Nephron progenitor cell (in vitro differentiated cells): ENCODE data around the gene EDA2R.

Experiments
- DNase-seq: peaks from one replicate; pipeline ENCODE4 v3.0.0; 2021
- H3K27ac Mint-ChIP-seq: 2 replicates; pipeline ENCODE4 v1.8.0; 2021; ENCODE audit warnings: mild to moderate bottlenecking, moderate library complexity, mixed read lengths
- H3K27me3 Mint-ChIP-seq: 2 replicates; pipeline ENCODE4 v1.8.0; 2021; ENCODE audit warnings: mild to moderate bottlenecking, low read depth, mixed read lengths; ENCODE audit not compliant: poor library complexity
- H3K36me3 Mint-ChIP-seq: 2 replicates; pipeline ENCODE4 v1.8.0; 2021; ENCODE audit warnings: low read depth, mixed read lengths
- H3K4me1 Mint-ChIP-seq: 2 replicates; pipeline ENCODE4 v1.8.0; 2021; ENCODE audit warnings: mixed read lengths
- H3K4me3 Mint-ChIP-seq: 2 replicates; pipeline ENCODE4 v1.8.0; 2021; ENCODE audit warnings: mild to moderate bottlenecking, moderate library complexity, mixed read lengths
- H3K9me3 Mint-ChIP-seq: 2 replicates; pipeline ENCODE4 v1.8.0; 2021; ENCODE audit warnings: mild to moderate bottlenecking, moderate library complexity, mixed read lengths
- TF ChIP-seq, protein P1 (sequence below): fragments of 200-600 bp; sonication (generic); IDR thresholded peaks from 2 replicates; pipeline ENCODE4 v1.5.0; 2021; ENCODE audit warnings: antibody characterized with exemption

EDA2R gene

DNA sequence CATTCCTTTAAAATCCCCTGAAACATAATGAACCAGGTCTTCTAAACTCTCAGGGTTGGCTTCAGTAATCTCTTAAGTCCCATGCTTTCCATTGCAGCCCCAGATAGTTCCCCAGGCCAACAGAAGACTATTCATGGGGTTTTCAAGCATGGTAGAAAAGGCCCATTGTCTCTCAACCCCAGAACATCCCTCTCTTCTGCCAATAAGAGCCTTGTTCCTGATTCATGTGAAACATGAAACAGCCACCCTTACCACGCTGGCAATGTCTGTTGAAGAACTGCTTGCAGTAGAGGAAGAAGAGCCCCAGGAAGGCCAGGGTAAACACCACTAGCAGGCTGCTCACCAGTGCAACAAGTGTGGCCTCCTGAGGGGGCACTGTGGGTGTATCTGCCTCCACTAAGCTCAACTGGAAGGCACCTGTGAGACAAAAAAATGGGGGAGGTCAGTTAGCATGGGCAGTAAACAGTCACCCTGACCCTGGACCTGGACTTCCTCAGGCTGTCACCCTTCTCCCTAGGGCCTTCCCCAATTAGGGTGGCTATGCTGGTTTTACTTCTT is 36.4 kb downstream of the EDA2R start:
- Mint-ChIP-seq H3K27me3 (no peaks in the 10 kb centered on the region), H3K27ac (no peak overlapping the region), H3K36me3 (peaks cover 15% of the 10 kb centered on the region), H3K4me1 (no peaks in the 10 kb centered on the region), H3K9me3 (peaks cover 33% of the 10 kb centered on the region), H3K4me3 (no peak overlapping the region)
- TF ChIP-seq, protein P1, sequence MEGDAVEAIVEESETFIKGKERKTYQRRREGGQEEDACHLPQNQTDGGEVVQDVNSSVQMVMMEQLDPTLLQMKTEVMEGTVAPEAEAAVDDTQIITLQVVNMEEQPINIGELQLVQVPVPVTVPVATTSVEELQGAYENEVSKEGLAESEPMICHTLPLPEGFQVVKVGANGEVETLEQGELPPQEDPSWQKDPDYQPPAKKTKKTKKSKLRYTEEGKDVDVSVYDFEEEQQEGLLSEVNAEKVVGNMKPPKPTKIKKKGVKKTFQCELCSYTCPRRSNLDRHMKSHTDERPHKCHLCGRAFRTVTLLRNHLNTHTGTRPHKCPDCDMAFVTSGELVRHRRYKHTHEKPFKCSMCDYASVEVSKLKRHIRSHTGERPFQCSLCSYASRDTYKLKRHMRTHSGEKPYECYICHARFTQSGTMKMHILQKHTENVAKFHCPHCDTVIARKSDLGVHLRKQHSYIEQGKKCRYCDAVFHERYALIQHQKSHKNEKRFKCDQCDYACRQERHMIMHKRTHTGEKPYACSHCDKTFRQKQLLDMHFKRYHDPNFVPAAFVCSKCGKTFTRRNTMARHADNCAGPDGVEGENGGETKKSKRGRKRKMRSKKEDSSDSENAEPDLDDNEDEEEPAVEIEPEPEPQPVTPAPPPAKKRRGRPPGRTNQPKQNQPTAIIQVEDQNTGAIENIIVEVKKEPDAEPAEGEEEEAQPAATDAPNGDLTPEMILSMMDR = no peak
- DNase-seq = no peak

- H3K27me3 Mint-ChIP-seq = no peaks in the 10 kb centered on the region
- no peak for DNase-seq
- peaks cover 31% of the 10 kb centered on the region for H3K9me3 Mint-ChIP-seq
- no peak overlapping the region for H3K27ac Mint-ChIP-seq
- H3K4me3 Mint-ChIP-seq = no peak overlapping the region
- H3K4me1 Mint-ChIP-seq = no peaks in the 10 kb centered on the region
- TF ChIP-seq, protein P1 = no peak
- H3K36me3 Mint-ChIP-seq = peaks cover 23% of the 10 kb centered on the region
Measured at GRCh38 chrX:66601522-66601921, 37.4 kb downstream of the EDA2R start.

- TF ChIP-seq, protein P1 = no peak
- no peaks in the 10 kb centered on the region for H3K36me3 Mint-ChIP-seq
- H3K27ac Mint-ChIP-seq = no peak overlapping the region
- H3K9me3 Mint-ChIP-seq = peaks cover 69% of the 10 kb centered on the region
- peaks cover 10% of the 10 kb centered on the region for H3K27me3 Mint-ChIP-seq
- DNase-seq = no peak
- no peak overlapping the region for H3K4me3 Mint-ChIP-seq
- H3K4me1 Mint-ChIP-seq = no peaks in the 10 kb centered on the region
Measured at GRCh38 chrX:66579219-66579618, 59.7 kb downstream of the EDA2R start.

DNA sequence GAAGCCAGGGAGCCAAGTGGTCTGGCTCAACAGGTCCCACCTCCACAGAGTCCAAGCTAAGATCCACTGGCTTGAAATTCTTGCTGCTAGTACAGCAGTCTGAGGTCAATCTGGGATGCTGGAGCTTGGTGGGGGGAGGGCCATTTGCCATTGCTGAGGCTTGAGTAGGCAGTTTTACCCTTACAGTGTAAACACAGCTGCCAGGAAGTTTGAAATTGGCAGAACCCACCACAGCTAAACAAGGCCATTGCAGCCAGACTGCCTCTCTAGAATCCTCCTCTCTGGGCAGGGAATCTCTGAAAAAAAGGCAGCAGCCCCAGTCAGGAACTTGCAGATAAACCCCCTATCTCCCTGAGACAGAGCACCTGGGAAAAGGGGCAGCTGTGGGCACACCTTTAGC is 84.9 kb downstream of the EDA2R start:
- Mint-ChIP-seq H3K27me3 (peaks cover 3% of the 10 kb centered on the region), H3K4me1 (no peaks in the 10 kb centered on the region), H3K27ac (no peak overlapping the region), H3K4me3 (no peak overlapping the region), H3K9me3 (peaks cover 71% of the 10 kb centered on the region), H3K36me3 (no peaks in the 10 kb centered on the region)
- no peak for DNase-seq
- TF ChIP-seq, protein P1 = no peak

- DNase-seq = no peak
- H3K4me3 Mint-ChIP-seq = no peak overlapping the region
- peaks cover 56% of the 10 kb centered on the region for H3K9me3 Mint-ChIP-seq
- no peaks in the 10 kb centered on the region for H3K27me3 Mint-ChIP-seq
- no peak overlapping the region for H3K27ac Mint-ChIP-seq
- no peaks in the 10 kb centered on the region for H3K4me1 Mint-ChIP-seq
- TF ChIP-seq, protein P1 = no peak
- no peaks in the 10 kb centered on the region for H3K36me3 Mint-ChIP-seq
Measured at GRCh38 chrX:66547847-66548369, 91.0 kb downstream of the EDA2R start.
